Astrocyte (in vitro differentiated cells and primary cell): ENCODE data around the gene BIRC3. TPM values are rescaled to one million over a fixed set of nuclear protein-coding genes. Genes with fewer than 3 reads are reported as not detected.

Experiments used
- DNase-seq: peaks from one replicate; pipeline ENCODE4 v3.0.0-alpha.2; 2010; ENCODE audit warnings: low read depth
- FAIRE-seq: peaks from 2 replicates; lab custom pipeline; 2011; peaks lifted over from hg19 to GRCh38; lab: Jason Lieb, UNC
- H2AFZ ChIP-seq: 2 replicates; pipeline ENCODE4 v1.6.0; 2012; ENCODE audit warnings: low read depth, low read length, inconsistent platforms
- H3K27ac ChIP-seq: 2 replicates; pipeline ENCODE4 v1.5.1; 2011; ENCODE audit warnings: low read depth, low read length, inconsistent platforms
- H3K27me3 ChIP-seq: 2 replicates; pipeline ENCODE4 v1.6.0; 2011; ENCODE audit warnings: low read length, inconsistent platforms; ENCODE audit not compliant: insufficient read depth
- H3K36me3 ChIP-seq: 2 replicates; pipeline ENCODE4 v1.5.1; 2011; ENCODE audit warnings: low read length, inconsistent platforms; ENCODE audit not compliant: insufficient read depth
- H3K4me1 ChIP-seq: 2 replicates; pipeline ENCODE4 v1.5.1; 2011; ENCODE audit warnings: low read length, inconsistent platforms; ENCODE audit not compliant: insufficient read depth
- H3K4me2 ChIP-seq: 2 replicates; pipeline ENCODE4 v1.6.0; 2012; ENCODE audit warnings: low read length, inconsistent platforms
- H3K4me3 ChIP-seq: 2 replicates; pipeline ENCODE4 v1.5.1; 2011; ENCODE audit warnings: low read depth, mild to moderate bottlenecking, low read length, inconsistent platforms; ENCODE audit not compliant: insufficient read depth
- H3K79me2 ChIP-seq: 2 replicates; pipeline ENCODE4 v1.6.0; 2012; ENCODE audit warnings: mild to moderate bottlenecking, low read length, inconsistent platforms; ENCODE audit not compliant: insufficient read depth
- H3K9ac ChIP-seq: 2 replicates; pipeline ENCODE4 v1.6.0; 2012; ENCODE audit warnings: mild to moderate bottlenecking, low read length, inconsistent platforms
- H3K9me3 ChIP-seq: 2 replicates; pipeline ENCODE4 v1.5.1; 2012; ENCODE audit warnings: low read depth, mild to moderate bottlenecking, low read length, inconsistent platforms; ENCODE audit not compliant: insufficient read depth
- H4K20me1 ChIP-seq: 2 replicates; pipeline ENCODE4 v1.6.0; 2012; ENCODE audit warnings: low read length, inconsistent platforms; ENCODE audit not compliant: insufficient read depth
- H3K27ac Mint-ChIP-seq: one replicate; pipeline ENCODE4 v1.8.0; 2021; ENCODE audit warnings: mild to moderate bottlenecking, mixed read lengths; ENCODE audit not compliant: unreplicated experiment
- H3K27me3 Mint-ChIP-seq: one replicate; pipeline ENCODE4 v1.8.0; 2021; ENCODE audit warnings: low read depth, mixed read lengths; ENCODE audit not compliant: unreplicated experiment
- H3K36me3 Mint-ChIP-seq: one replicate; pipeline ENCODE4 v1.8.0; 2021; ENCODE audit warnings: low read depth, mixed read lengths; ENCODE audit not compliant: unreplicated experiment
- H3K4me1 Mint-ChIP-seq: one replicate; pipeline ENCODE4 v1.8.0; 2021; ENCODE audit warnings: low read depth, mixed read lengths; ENCODE audit not compliant: unreplicated experiment
- H3K4me3 Mint-ChIP-seq: one replicate; pipeline ENCODE4 v1.8.0; 2021; ENCODE audit warnings: mild to moderate bottlenecking, moderate library complexity, mixed read lengths; ENCODE audit not compliant: unreplicated experiment
- H3K9me3 Mint-ChIP-seq: one replicate; pipeline ENCODE4 v1.8.0; 2021; ENCODE audit warnings: mild to moderate bottlenecking, mixed read lengths; ENCODE audit not compliant: unreplicated experiment
- EZH2 ChIP-seq: IDR thresholded peaks from 2 replicates; pipeline ENCODE4 v1.6.1; 2012; ENCODE audit warnings: mild to moderate bottlenecking, low read length, inconsistent platforms; ENCODE audit not compliant: insufficient read depth
- total RNA-seq: library from RNA; stranded (reverse); gene quantifications from 2 replicates; pipeline ENCODE4 v1.2.1, GENCODE V29; 2021
- TF ChIP-seq, protein P1 (sequence below): IDR thresholded peaks from 2 replicates; pipeline ENCODE4 v1.5.1; 2011; ENCODE audit warnings: low read depth, mild to moderate bottlenecking, inconsistent platforms, low read length, moderate library complexity; ENCODE audit not compliant: insufficient read depth

BIRC3 gene
- total RNA-seq, 1 donor from 2014 or later = 2.6 TPM

DNA sequence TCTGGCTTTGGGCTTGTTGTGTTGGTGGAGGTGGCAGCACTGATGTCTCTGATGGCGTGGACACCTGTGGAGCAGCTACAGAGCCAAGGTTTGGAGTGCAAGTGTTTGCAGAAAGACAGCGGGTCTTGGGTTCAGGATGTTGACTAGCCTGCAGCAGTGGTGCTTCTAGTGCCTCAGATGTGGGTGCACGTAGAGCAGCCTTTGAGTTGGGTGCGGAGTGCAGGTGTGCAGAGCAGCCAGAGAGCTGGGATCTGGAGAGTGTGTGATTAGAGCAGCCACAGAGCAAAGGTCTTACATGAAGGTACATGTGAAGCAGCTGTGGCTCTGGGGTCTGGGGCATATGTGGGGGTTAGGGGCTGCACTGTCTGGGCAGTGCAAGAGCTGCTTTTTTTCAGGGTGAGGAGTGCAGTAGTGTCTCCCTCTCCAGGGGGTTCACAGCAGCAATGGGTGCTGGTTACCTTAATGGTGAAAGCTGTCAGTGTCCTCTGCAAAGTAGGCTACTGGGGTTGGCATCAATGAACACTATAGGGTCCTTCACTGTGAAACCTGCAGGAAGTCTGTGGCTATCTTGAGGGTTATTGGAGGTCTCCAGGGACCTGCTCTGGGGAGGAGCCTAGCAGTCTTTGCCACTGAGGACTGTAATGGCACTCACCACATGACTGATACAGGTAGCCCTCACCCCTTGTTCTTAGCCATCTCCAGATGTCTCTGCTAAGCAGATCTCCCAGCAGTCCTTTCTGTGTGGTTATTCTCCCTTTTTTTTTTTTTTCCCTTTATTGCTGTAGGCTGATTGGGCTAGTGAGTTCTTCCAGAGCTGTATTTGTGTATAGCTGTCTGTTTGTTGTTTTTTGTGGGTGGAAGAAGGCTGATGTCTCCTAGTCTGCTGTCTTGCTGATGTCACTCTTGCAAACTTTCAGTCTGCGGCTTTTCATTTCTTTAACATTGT, 44.1 kb downstream of the BIRC3 start:
- Mint-ChIP-seq H3K9me3 (no peaks in the 10 kb centered on the region), H3K4me3 (no peak overlapping the region), H3K4me1 (peaks cover 11% of the 10 kb centered on the region), H3K36me3 (peaks cover 21% of the 10 kb centered on the region), H3K27ac (peak overlapping the region; percentile 29), H3K27me3 (no peaks in the 10 kb centered on the region)
- H3K36me3 ChIP-seq = peaks cover 43% of the 10 kb centered on the region
- no peak overlapping the region for H3K4me3 ChIP-seq
- H3K79me2 ChIP-seq = peaks cover 70% of the 10 kb centered on the region
- H3K27ac ChIP-seq = no peak overlapping the region
- no peaks in the 10 kb centered on the region for H3K9me3 ChIP-seq
- no peaks in the 10 kb centered on the region for H3K27me3 ChIP-seq
- peaks cover 53% of the 10 kb centered on the region for H4K20me1 ChIP-seq
- TF ChIP-seq, protein P1, sequence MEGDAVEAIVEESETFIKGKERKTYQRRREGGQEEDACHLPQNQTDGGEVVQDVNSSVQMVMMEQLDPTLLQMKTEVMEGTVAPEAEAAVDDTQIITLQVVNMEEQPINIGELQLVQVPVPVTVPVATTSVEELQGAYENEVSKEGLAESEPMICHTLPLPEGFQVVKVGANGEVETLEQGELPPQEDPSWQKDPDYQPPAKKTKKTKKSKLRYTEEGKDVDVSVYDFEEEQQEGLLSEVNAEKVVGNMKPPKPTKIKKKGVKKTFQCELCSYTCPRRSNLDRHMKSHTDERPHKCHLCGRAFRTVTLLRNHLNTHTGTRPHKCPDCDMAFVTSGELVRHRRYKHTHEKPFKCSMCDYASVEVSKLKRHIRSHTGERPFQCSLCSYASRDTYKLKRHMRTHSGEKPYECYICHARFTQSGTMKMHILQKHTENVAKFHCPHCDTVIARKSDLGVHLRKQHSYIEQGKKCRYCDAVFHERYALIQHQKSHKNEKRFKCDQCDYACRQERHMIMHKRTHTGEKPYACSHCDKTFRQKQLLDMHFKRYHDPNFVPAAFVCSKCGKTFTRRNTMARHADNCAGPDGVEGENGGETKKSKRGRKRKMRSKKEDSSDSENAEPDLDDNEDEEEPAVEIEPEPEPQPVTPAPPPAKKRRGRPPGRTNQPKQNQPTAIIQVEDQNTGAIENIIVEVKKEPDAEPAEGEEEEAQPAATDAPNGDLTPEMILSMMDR = no peak
- TF ChIP-seq EZH2 = no peak
- DNase-seq (no peak), FAIRE-seq (no peak)
- H3K9ac ChIP-seq = no peak overlapping the region
- H3K4me2 ChIP-seq = no peak overlapping the region
- H2AFZ ChIP-seq = no peak overlapping the region
- no peaks in the 10 kb centered on the region for H3K4me1 ChIP-seq

DNA sequence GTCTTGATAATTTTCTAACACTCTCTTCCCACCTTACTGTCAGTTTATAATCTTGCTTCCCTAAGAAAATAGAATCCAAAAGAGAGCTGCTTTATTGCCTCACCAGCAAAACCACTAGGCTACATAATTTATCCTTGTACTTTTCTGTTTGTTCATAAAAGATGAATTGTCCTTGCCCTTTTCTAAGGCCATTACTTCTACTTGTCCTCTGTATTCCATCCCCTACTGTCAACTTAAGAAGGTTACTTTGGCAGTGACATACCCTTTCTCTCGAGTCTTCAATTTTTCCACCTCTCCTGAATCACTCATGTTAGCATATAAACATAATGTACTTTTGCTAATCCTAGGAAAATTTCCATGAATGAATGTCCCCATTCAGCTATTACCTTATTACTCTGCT, 47.7 kb downstream of the BIRC3 start:
- peaks cover 31% of the 10 kb centered on the region for H4K20me1 ChIP-seq
- no peaks in the 10 kb centered on the region for H3K27me3 ChIP-seq
- no peak for TF ChIP-seq EZH2
- TF ChIP-seq, protein P1 = no peak
- H3K9me3 ChIP-seq = no peaks in the 10 kb centered on the region
- no peaks in the 10 kb centered on the region for H3K27me3 Mint-ChIP-seq
- FAIRE-seq = no peak
- peaks cover 4% of the 10 kb centered on the region for H3K4me1 Mint-ChIP-seq
- DNase-seq = no peak
- H3K9ac ChIP-seq = no peak overlapping the region
- H3K4me1 ChIP-seq = no peaks in the 10 kb centered on the region
- H3K36me3 ChIP-seq = peaks cover 58% of the 10 kb centered on the region
- no peak overlapping the region for H3K27ac Mint-ChIP-seq
- peaks cover 21% of the 10 kb centered on the region for H3K36me3 Mint-ChIP-seq
- H3K4me3 Mint-ChIP-seq = no peak overlapping the region
- peaks cover 46% of the 10 kb centered on the region for H3K79me2 ChIP-seq
- no peak overlapping the region for H3K4me2 ChIP-seq
- H3K9me3 Mint-ChIP-seq = no peaks in the 10 kb centered on the region
- no peak overlapping the region for H3K27ac ChIP-seq
- H2AFZ ChIP-seq = no peak overlapping the region
- no peak overlapping the region for H3K4me3 ChIP-seq

DNA sequence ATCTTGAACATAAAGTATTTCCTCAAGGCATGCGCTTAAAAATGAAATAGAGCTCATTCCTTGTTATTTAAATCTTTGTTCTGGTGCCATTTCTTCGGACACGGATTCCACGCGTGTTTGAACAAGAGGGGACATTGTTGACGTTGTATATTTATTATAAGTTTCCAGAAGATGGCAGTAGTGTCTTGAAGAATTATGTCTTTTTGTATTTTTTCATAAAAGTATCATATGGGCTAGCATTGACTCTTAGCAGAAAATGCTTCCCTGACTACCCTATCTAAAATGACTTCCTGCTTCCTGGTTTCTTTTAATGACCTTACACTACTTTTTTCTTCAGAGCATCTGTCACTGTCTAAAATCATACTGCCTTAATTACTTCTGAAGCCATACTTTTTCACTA, 50.1 kb downstream of the BIRC3 start:
- TF ChIP-seq, protein P1 = peak; percentile 16
- TF ChIP-seq EZH2 = no peak
- peaks cover 28% of the 10 kb centered on the region for H3K79me2 ChIP-seq
- no peak for FAIRE-seq
- H3K4me2 ChIP-seq = no peak overlapping the region
- no peaks in the 10 kb centered on the region for H3K4me1 Mint-ChIP-seq
- H4K20me1 ChIP-seq = peaks cover 12% of the 10 kb centered on the region
- no peak overlapping the region for H3K9ac ChIP-seq
- H3K27ac Mint-ChIP-seq = peak overlapping the region; percentile 34
- H3K4me3 Mint-ChIP-seq = no peak overlapping the region
- no peak overlapping the region for H2AFZ ChIP-seq
- no peaks in the 10 kb centered on the region for H3K27me3 ChIP-seq
- no peak for DNase-seq
- no peak overlapping the region for H3K4me3 ChIP-seq
- H3K9me3 ChIP-seq = no peaks in the 10 kb centered on the region
- H3K27ac ChIP-seq = no peak overlapping the region
- H3K27me3 Mint-ChIP-seq = no peaks in the 10 kb centered on the region
- peaks cover 18% of the 10 kb centered on the region for H3K36me3 Mint-ChIP-seq
- peaks cover 51% of the 10 kb centered on the region for H3K36me3 ChIP-seq
- H3K9me3 Mint-ChIP-seq = no peaks in the 10 kb centered on the region
- no peaks in the 10 kb centered on the region for H3K4me1 ChIP-seq
